Smooth muscle cell (in vitro differentiated cells): ENCODE measurements around the gene ST7. TPM values are rescaled to one million over a fixed set of nuclear protein-coding genes. Genes with fewer than 3 reads are reported as not detected.

ENCODE experiments used
- DNase-seq: peaks from one replicate; lab custom pipeline; 2025; ENCODE audit not compliant: unreplicated experiment; lab: John Stamatoyannopoulos, UW
- H2AFZ ChIP-seq: fragments of 200-600 bp; sonication (generic); 2 replicates; pipeline ENCODE4 v1.6.0; 2016; ENCODE audit warnings: antibody characterized with exemption, low read depth, mild to moderate bottlenecking
- H3F3A ChIP-seq: fragments of 200-600 bp; sonication (generic); 2 replicates; pipeline ENCODE4 v1.6.0; 2017; ENCODE audit warnings: antibody characterized with exemption, low read depth
- H3K27ac ChIP-seq: fragments of 200-600 bp; sonication (generic); 2 replicates; pipeline ENCODE4 v1.5.1; 2016; ENCODE audit warnings: low read depth, mild to moderate bottlenecking
- H3K27me3 ChIP-seq: fragments of 200-600 bp; sonication (generic); 2 replicates; pipeline ENCODE4 v1.6.1; 2016; ENCODE audit warnings: low read depth, mild to moderate bottlenecking
- H3K36me3 ChIP-seq: fragments of 200-600 bp; sonication (generic); 2 replicates; pipeline ENCODE4 v1.5.1; 2016; ENCODE audit warnings: low read depth
- H3K4me1 ChIP-seq: fragments of 200-600 bp; sonication (generic); 2 replicates; pipeline ENCODE4 v1.5.1; 2016; ENCODE audit warnings: low read depth
- H3K4me2 ChIP-seq: fragments of 200-600 bp; sonication (generic); 2 replicates; pipeline ENCODE4 v1.6.0; 2016; ENCODE audit warnings: mild to moderate bottlenecking
- H3K4me3 ChIP-seq: fragments of 200-600 bp; sonication (generic); 2 replicates; pipeline ENCODE4 v1.5.1; 2016; ENCODE audit warnings: mild to moderate bottlenecking
- H3K79me2 ChIP-seq: fragments of 200-600 bp; sonication (generic); 2 replicates; pipeline ENCODE4 v1.6.0; 2016; ENCODE audit warnings: low read depth, mild to moderate bottlenecking
- H3K9ac ChIP-seq: fragments of 200-600 bp; sonication (generic); 2 replicates; pipeline ENCODE4 v1.6.0; 2016; ENCODE audit warnings: low read depth
- H3K9me3 ChIP-seq: fragments of 200-600 bp; sonication (generic); replicated peaks from 2 replicates; pipeline ENCODE4 v1.5.1; 2016; ENCODE audit warnings: low read depth
- H4K20me1 ChIP-seq: fragments of 200-600 bp; sonication (generic); 2 replicates; pipeline ENCODE4 v1.6.0; 2016; ENCODE audit warnings: low read depth
- WGBS: methylation state at CpG from one replicate; pipeline ENCODE4 v1.1.7; 2016; ENCODE audit warnings: low lambda C conversion rate; 5-methylcytosine and 5-hydroxymethylcytosine counted together
- polyA plus RNA-seq: library from polyadenylated mRNA; unstranded; fragments of >200 nt; fragmentation: Nextera tagmentation; extraction: Ambion mirVana; gene quantifications from 2 replicates; pipeline ENCODE4 v1.2.1, GENCODE V29; 2016
- total RNA-seq: library from RNA; depleted of rRNA; stranded (reverse); fragments of >200 nt; gene quantifications from 2 replicates; pipeline ENCODE4 v1.2.3, GENCODE V29; 2014
- TF ChIP-seq, protein P1 (sequence below): fragments of 200-600 bp; sonication (generic); IDR thresholded peaks from 2 replicates; pipeline ENCODE4 v1.5.1; 2017; ENCODE audit warnings: borderline replicate concordance, mild to moderate bottlenecking, antibody characterized with exemption; ENCODE audit not compliant: insufficient read depth, poor library complexity, severe bottlenecking

ST7 gene
- total and polyA plus RNA-seq, 2 experiments from 2014 or later: 23.2 to 26.1 TPM

DNA sequence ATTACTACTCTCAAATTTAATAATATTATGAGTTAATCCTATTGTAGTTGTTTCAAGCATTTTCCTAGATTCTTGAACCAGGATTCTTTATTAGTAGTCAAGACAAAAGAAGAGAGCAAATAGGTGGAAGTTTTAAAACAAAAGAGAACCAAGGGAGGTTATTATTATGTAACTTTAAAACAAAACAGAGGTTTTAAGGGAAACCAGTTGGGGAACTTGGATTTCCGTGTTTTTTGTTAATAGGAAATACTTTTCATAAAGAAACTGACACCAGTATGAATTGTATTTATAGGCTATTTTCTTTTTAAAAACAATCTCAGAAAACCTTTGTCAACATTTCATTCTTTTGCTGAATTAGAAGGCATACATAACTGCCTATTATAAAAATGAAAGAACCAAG, 185.7 kb downstream of the ST7 start:
- H3K9ac ChIP-seq: no peak overlapping the region
- no peaks in the 10 kb centered on the region for H3K27me3 ChIP-seq
- no peaks in the 10 kb centered on the region for H3K36me3 ChIP-seq
- H3K4me3 ChIP-seq: no peak overlapping the region
- H4K20me1 ChIP-seq: no peaks in the 10 kb centered on the region
- peaks cover 7% of the 10 kb centered on the region for H3F3A ChIP-seq
- H3K79me2 ChIP-seq: no peaks in the 10 kb centered on the region
- H3K4me2 ChIP-seq: no peak overlapping the region
- H2AFZ ChIP-seq: no peak overlapping the region
- 46% methylated on average over 1 of the region's 1 CpG for WGBS
- no peaks in the 10 kb centered on the region for H3K4me1 ChIP-seq
- H3K27ac ChIP-seq: no peak overlapping the region
- H3K9me3 ChIP-seq: no peaks in the 10 kb centered on the region
- no peak for DNase-seq
- TF ChIP-seq, protein P1, sequence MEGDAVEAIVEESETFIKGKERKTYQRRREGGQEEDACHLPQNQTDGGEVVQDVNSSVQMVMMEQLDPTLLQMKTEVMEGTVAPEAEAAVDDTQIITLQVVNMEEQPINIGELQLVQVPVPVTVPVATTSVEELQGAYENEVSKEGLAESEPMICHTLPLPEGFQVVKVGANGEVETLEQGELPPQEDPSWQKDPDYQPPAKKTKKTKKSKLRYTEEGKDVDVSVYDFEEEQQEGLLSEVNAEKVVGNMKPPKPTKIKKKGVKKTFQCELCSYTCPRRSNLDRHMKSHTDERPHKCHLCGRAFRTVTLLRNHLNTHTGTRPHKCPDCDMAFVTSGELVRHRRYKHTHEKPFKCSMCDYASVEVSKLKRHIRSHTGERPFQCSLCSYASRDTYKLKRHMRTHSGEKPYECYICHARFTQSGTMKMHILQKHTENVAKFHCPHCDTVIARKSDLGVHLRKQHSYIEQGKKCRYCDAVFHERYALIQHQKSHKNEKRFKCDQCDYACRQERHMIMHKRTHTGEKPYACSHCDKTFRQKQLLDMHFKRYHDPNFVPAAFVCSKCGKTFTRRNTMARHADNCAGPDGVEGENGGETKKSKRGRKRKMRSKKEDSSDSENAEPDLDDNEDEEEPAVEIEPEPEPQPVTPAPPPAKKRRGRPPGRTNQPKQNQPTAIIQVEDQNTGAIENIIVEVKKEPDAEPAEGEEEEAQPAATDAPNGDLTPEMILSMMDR: no peak

DNA sequence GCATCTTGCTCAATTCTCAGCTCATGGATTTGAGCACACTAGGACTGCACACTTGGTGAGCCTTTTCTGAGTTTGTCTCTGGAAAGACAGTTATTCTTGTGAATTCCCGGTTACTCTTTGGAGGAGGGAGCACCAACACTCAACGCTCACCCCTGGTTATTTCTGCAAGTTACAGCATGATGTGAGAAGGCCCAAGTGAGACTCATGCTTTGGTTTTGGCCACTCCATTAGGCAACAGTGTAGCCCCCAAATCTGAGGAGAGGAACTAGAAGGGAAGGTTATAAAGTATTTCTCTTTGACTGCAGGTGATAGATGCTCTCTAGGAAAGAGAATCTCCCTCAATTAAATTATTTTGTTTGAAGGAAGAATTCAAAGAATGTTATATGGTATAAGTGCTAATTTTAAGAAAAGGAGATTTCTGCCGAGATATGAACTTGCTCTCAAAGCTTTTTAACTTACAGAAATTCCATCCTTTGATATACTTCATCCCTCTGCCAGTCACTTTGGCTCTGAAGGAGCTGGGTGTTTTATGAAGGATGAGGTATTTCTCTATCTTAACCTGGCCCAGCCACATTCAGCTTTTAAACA, 186.2 kb downstream of the ST7 start:
- H3F3A ChIP-seq: peaks cover 7% of the 10 kb centered on the region
- DNase-seq: no peak
- TF ChIP-seq, protein P1: no peak
- H3K27ac ChIP-seq: no peak overlapping the region
- WGBS: 78% methylated on average over 3 of the region's 3 CpGs
- no peaks in the 10 kb centered on the region for H3K79me2 ChIP-seq
- H3K4me2 ChIP-seq: no peak overlapping the region
- no peaks in the 10 kb centered on the region for H3K4me1 ChIP-seq
- H3K9me3 ChIP-seq: no peaks in the 10 kb centered on the region
- no peaks in the 10 kb centered on the region for H3K27me3 ChIP-seq
- no peaks in the 10 kb centered on the region for H3K36me3 ChIP-seq
- no peak overlapping the region for H2AFZ ChIP-seq
- no peak overlapping the region for H3K9ac ChIP-seq
- H3K4me3 ChIP-seq: no peak overlapping the region
- H4K20me1 ChIP-seq: no peaks in the 10 kb centered on the region

DNA sequence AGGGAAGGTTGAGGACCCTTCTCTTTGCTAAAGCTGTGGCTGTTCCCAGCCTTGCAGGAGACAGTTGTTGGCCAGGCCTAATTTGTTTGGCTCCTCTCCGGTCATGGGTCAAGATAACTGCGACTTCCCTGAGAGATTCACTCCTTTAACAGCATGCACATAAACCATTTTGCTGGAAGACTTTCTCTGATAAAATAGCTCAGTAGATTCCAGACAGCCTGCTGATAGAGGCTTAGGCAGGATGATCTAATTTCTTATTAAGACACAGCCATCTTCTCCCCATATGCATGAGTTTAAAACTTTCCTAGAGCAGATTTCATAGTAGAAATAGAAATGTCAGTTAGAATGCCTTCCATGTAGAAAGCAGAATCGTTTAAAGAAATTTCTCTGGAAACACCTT, 187.6 kb downstream of the ST7 start:
- peak overlapping the region; percentile 18 for H3K4me2 ChIP-seq
- 44% methylated on average over 3 of the region's 3 CpGs for WGBS
- no peak overlapping the region for H3K4me3 ChIP-seq
- H3K9ac ChIP-seq: no peak overlapping the region
- no peaks in the 10 kb centered on the region for H4K20me1 ChIP-seq
- peaks cover 7% of the 10 kb centered on the region for H3F3A ChIP-seq
- no peaks in the 10 kb centered on the region for H3K27me3 ChIP-seq
- no peaks in the 10 kb centered on the region for H3K9me3 ChIP-seq
- peak overlapping the region; percentile 25 for H3K27ac ChIP-seq
- TF ChIP-seq, protein P1: no peak
- no peak overlapping the region for H2AFZ ChIP-seq
- no peak for DNase-seq
- H3K79me2 ChIP-seq: no peaks in the 10 kb centered on the region
- H3K4me1 ChIP-seq: no peaks in the 10 kb centered on the region
- no peaks in the 10 kb centered on the region for H3K36me3 ChIP-seq

DNA sequence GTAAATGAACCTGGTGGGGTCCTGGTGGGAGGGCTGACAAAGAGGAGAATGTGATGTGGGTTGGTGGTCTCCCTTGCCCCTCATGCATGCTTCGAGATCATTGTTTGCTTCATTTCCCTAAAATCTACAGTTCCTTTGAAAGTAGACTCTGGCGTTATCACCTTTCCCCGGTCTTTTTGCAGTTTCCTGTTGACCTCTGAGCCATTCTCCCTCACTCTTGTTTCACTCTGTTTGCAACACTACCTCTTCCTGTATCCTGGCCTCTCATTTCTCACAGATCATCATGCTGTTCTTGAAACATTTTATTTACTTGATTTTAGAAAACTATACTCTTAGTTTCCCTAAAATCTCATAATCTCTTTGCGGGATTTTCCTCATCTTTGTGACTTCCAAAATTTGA, 189.8 kb downstream of the ST7 start:
- no peak for DNase-seq
- H3K79me2 ChIP-seq: no peaks in the 10 kb centered on the region
- TF ChIP-seq, protein P1: no peak
- H3K27me3 ChIP-seq: no peaks in the 10 kb centered on the region
- H4K20me1 ChIP-seq: no peaks in the 10 kb centered on the region
- H3K4me1 ChIP-seq: no peaks in the 10 kb centered on the region
- H3K27ac ChIP-seq: no peak overlapping the region
- H3K4me3 ChIP-seq: no peak overlapping the region
- peaks cover 7% of the 10 kb centered on the region for H3F3A ChIP-seq
- no peak overlapping the region for H3K4me2 ChIP-seq
- H2AFZ ChIP-seq: no peak overlapping the region
- no peaks in the 10 kb centered on the region for H3K9me3 ChIP-seq
- H3K36me3 ChIP-seq: no peaks in the 10 kb centered on the region
- WGBS: 68% methylated on average over 4 of the region's 4 CpGs
- H3K9ac ChIP-seq: no peak overlapping the region
